Measurements from ENCODE around the gene SLC6A9.

SLC6A9 gene

GRCh38 chr1:44031252-44032169, at the start of gene SLC6A9:
Gene SLC6A9 (minus strand): TSS chr1:44031462. CDS start chr1:44024277, 7,185 bp downstream.
- peak; percentile 79 for DNase-seq (ENCODE audit: low spot score)

GRCh38 chr1:44079566-44079965, 48.3 kb upstream of the SLC6A9 start:
- no peak for DNase-seq (ENCODE audit: low spot score)

GRCh38 chr1:44078104-44078503, 46.8 kb upstream of the SLC6A9 start:
- no peak for DNase-seq (ENCODE audit: low spot score)

GRCh38 chr1:44077421-44077820, 46.2 kb upstream of the SLC6A9 start:
- DNase-seq (ENCODE audit: low spot score), result no peak

- DNase-seq (ENCODE audit: low spot score), result no peak
Observed at GRCh38 chr1:44076066-44076465, 44.8 kb upstream of the SLC6A9 start.

GRCh38 chr1:44074415-44074814, 43.2 kb upstream of the SLC6A9 start:
- no peak for DNase-seq (ENCODE audit: low spot score)

- no peak for DNase-seq (ENCODE audit: low spot score)
Observed at GRCh38 chr1:44073528-44073927, 42.3 kb upstream of the SLC6A9 start.

GRCh38 chr1:44072821-44073220, 41.6 kb upstream of the SLC6A9 start:
- DNase-seq (ENCODE audit: low spot score), result no peak

- no peak for DNase-seq (ENCODE audit: low spot score)
Observed at GRCh38 chr1:44072204-44072603, 40.9 kb upstream of the SLC6A9 start.

- DNase-seq (ENCODE audit: low spot score), result no peak
Observed at GRCh38 chr1:44071461-44071860, 40.2 kb upstream of the SLC6A9 start.

GRCh38 chr1:44068442-44068921, 37.2 kb upstream of the SLC6A9 start:
- no peak for DNase-seq (ENCODE audit: low spot score)

- no peak for DNase-seq (ENCODE audit: low spot score)
Observed at GRCh38 chr1:44067266-44068250, 36.3 kb upstream of the SLC6A9 start.

GRCh38 chr1:44062656-44063179, 31.5 kb upstream of the SLC6A9 start:
- no peak for DNase-seq (ENCODE audit: low spot score)

- DNase-seq (ENCODE audit: low spot score), result no peak
Observed at GRCh38 chr1:44061857-44062256, 30.6 kb upstream of the SLC6A9 start.

- DNase-seq (ENCODE audit: low spot score), result no peak
Observed at GRCh38 chr1:44060830-44061267, 29.6 kb upstream of the SLC6A9 start.

- no peak for DNase-seq (ENCODE audit: low spot score)
Observed at GRCh38 chr1:44059664-44060355, 28.5 kb upstream of the SLC6A9 start.

GRCh38 chr1:44059212-44059611, 27.9 kb upstream of the SLC6A9 start:
- DNase-seq (ENCODE audit: low spot score), result no peak

GRCh38 chr1:44057293-44057692, 26.0 kb upstream of the SLC6A9 start:
- DNase-seq (ENCODE audit: low spot score), result no peak

- no peak for DNase-seq (ENCODE audit: low spot score)
Observed at GRCh38 chr1:44053394-44053793, 22.1 kb upstream of the SLC6A9 start.

- DNase-seq (ENCODE audit: low spot score), result no peak
Observed at GRCh38 chr1:44050261-44050660, 19.0 kb upstream of the SLC6A9 start.

- no peak for DNase-seq (ENCODE audit: low spot score)
Observed at GRCh38 chr1:44049839-44050238, 18.6 kb upstream of the SLC6A9 start.
